Effector CD4-positive, alpha-beta T cell (primary cell): ENCODE data around the gene DNAJB13.
"Not testable (repeated sequence)": the region's sequence is repeated elsewhere in the genome, so short reads cannot be mapped to it uniquely, and the experiment has no call there.

Experiments used
- DNase-seq: peaks from one replicate; pipeline ENCODE4 v3.0.0-alpha.2; 2020

The DNAJB13 gene

DNA sequence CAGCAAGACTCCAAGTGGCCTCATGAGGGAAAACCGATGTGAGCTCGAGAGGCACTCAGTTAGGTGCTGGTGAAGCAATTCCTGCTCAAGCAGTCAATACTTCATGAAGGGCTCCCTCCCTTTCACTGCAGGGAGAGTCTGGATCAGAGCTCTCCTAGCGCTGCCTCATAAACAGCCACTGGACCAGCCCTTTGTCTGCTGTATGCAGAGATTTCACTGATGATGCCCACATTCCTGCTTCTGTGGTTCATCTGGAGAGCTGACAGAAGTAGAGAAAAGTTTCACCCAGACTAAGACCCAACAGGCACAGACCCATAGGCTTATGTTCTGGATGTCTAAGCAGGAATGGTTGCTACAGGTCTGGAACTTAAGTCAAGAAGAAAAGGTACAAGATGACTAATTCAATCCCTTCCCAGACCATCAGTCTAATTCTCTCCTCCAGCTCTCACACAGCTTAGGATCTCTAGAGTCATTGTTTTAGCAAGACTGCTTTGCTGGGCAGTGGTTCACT is 27.8 kb downstream of the DNAJB13 start:
- DNase-seq = no peak

DNA sequence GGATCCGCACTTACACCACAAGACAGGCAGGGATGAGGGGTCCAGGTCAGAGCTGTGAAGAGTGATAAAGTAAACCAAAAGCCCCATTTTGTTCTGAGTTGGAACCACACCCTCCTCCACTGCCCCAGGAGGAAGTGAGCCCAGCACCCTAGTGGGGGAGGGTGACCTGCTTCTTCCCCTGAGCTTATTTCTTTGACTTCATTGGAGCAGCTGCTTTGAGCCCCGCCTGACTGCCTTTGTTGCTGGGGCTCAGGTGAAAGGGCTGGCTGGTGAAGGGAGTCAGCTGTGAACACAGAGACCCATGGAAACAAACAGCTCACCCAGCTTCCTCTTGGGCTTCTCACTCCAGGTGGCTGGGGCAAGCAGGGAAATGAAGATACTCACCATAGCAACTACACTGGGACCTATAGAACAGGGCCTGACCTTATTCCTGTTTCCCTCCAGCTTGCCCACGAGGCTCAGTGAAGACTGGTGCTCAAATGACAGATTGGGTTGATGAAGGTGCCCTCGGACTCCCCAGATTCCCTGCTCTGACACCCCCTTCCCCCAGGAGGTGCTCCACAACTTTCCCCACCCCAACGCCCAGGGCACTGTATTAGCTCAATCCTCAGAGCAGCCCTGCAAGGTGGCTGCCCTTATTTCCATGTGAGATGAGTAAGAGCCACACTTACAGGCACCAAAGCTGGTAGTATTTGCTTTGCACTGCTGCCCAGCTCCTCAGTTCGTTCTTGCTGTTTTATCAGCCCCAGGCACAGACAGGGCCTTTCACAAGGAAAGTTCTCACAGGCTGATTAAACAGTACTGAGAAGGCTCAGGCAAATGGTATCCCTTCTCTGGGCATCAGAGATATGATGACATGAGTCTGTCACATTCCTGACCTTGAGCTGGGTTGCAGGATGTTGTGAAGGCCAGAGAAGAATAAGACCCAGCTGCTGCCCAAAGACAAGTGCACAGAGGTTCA is 29.5 kb downstream of the DNAJB13 start:
- DNase-seq = peak; percentile 72

DNA sequence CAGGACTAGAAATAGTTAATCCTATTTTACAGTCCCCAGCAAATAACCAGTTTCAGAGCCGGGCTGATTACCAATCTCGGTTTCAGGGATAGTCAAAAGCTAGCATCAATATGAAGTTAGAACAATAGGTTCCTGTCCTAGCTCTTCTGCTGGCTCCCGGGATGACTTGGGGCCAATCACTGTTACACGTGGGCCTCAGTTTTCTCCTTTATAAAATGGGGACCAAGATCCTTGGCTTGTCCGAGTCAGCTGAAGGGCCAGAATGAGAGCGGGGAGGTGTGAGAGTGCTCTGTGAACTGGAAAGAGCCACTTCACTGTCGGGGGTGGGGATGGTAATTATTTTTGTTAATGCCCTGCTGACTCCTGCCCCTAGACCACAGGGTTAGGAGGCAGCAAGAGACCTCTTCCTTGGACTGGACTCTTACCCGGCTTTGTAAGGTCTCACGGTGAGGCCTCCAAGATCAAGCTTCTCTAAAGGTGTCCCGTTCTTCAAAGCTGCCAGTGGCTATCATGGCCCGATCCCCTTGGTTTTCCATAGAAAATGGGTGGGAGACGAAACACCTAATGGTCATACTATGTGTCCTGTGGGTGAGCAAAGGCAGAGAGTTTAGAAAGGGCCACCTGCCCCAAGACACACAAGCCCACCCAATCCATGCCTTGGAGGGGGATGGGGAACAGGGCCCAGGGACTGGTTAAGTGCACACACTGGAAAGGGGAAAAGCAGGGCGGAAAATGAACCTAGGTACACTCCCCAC is 30.4 kb downstream of the DNAJB13 start:
- DNase-seq = no peak

DNA sequence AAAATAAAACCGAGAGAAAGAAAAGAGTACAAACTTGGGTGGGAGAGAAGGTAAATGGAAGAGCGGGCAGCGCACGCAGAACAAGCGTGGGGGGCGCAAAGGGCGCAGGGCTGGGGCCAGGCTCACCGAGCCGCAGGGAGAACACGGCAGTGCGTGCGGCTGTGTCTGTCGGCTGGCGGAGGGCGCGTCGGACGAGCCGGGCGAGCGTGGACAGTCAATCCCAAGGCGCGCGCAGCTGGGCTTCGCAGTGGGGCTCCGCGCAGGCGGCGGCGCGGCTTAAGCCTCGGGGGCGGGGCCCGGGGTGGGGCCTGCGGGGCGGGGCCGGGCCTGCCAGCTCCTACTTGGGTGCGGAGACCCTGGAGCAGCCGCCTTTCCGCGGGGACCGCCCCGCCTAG is 31.8 kb downstream of the DNAJB13 start, which contains the start of gene UCP2:
Gene UCP2, minus strand, starts transcription at position 249 of the 395 bp plus-strand sequence. CDS start 4,465 bp downstream, outside the sequence.
- peak; percentile 71 for DNase-seq

DNA sequence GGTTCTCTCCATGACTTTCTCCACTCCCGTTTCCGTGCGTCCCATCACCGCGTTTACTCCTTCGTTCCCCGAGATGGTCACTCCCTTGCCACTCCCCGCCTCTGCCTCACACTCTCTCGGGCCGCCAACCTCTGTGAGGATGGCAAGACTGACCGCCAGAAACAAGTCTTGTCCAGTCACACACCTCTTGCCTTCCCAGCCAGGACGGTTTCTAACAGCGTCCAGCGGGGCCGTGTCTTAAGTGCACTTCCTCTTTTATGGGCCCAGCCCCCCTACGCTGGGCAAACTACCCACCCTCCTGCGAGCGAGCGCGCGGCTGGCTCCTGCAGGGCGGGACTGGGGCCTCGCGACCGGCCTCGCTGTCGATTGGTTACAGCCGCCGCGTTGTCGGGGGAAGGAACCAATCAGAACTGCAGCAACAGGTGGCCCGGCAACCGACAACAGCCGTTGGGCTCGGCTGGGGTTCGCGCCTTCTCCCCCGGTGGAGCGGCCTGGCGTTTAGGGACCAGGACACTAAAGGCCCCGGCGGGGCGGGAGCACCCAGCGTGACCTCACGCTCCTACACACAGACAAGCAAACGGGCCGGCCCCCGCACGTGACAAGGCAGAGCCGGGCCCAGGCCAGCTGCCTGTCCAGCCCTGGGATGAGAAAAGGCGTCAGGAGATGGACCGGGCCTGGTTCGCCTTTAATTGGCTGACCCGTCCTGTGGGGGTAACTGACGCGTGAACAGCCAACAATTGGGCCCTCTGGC is 32.3 kb downstream of the DNAJB13 start:
- peak; percentile 90 for DNase-seq

DNA sequence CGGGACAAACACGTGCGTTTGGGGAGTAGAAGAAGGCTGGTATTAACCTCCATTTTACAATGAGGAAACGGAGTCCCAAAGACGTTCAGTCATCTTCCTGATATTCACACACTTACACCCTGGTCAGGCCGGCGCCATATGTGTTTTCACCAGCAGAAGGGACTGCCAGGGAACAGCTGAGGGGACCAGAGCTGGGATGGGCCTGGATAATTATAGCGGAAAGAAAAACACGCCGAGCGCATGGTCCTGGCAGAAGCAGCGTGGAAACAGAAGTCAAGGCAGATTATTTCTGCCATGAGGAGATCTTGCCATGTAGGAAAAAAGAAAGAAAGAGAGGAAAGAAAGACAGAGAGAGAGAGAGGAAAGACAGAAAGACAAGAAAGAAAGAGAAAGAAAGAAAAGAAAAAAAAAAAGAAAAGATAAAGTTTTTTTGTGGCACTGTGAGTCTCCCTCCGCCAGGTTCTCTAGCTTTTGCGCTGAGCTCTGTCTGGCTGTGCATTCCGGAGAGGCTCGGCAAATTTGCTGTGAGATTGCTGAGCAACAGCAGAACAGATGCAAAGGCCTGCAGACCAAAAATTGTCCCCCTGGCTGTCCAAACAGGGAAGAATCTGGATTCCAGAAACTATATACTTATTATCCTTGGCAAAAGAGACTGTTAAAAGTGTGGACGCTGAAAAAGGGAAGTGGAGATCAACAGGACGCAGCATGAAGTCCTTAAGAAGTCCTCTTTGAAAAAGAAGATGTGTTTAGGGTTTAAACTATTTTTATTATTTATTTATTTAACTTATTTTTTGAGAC is 33.1 kb downstream of the DNAJB13 start:
- DNase-seq = no peak

DNA sequence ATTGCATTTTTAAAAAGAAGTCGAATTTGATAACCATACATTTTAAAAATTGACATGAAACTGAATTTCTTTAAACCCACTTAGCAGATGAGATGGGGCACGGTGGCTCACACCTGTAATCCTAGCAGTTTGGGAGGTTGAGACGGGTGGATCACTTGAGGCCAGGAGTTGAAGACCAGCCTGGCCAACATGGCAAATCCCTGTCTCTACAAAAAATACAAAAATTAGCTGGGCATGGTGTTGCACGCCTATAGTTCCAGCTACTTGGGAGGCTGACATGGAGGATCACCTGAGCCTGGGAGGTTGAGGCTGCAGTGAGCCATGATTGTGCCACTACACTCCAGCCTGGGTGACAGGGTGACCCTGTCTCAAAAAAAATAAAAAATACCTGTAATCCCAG is 34.8 kb downstream of the DNAJB13 start:
- not testable (repeated sequence) for DNase-seq

DNA sequence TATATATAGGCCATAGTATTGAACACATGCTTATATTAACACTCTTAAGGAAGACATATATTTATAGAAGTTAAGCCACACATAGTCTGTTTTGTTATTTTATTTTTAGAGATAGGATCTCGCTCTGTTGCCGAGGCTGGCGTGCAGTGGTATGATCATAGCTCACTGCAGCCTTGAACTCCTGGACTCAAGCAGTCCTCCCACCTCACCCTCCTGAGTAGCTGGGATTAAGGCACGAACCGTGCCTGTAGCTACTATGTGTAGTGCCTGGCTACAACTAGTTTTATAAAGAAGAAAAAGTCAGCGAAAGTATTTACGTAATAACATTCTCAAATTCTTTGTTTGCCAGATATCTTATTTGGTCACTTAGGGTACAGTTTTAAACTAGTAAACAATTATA is 37.4 kb downstream of the DNAJB13 start:
- no peak for DNase-seq

DNA sequence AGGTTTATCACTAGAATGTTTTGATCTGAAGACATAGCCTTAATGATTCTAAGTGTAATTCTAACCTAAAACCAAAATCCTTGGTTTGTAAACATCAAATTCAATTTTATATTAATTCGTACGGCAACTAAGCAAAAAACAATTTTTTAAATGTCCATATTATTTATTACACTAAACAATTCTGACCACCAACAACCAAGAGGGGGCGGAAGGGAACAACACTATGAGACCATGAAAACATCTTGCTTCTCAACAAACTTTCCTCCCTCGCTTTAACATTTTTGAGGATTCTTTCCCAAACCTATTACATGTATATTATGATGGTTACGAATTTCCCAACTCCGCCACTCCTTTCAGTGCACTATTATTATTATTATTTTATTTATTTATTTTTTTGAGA is 38.3 kb downstream of the DNAJB13 start:
- no peak for DNase-seq

DNA sequence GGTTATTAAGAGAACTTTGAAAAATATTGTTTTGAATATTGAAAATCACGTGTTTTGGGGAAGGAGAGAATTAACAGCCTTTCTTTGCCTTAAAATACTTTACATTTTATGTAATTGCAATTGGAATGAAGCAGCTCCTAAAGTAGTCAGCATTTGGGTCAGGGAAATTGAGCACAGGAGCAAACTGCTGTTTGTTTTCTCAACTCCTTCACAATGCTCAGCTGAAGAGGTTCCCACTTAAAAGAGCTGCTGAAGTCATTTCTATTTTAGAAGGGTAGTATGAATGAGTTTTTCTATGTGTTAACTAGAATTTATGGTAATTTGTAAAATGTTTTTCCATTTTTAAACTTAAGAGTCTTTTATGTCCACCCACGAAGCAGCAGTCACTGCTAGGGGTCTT is 39.9 kb downstream of the DNAJB13 start:
- DNase-seq = no peak

DNA sequence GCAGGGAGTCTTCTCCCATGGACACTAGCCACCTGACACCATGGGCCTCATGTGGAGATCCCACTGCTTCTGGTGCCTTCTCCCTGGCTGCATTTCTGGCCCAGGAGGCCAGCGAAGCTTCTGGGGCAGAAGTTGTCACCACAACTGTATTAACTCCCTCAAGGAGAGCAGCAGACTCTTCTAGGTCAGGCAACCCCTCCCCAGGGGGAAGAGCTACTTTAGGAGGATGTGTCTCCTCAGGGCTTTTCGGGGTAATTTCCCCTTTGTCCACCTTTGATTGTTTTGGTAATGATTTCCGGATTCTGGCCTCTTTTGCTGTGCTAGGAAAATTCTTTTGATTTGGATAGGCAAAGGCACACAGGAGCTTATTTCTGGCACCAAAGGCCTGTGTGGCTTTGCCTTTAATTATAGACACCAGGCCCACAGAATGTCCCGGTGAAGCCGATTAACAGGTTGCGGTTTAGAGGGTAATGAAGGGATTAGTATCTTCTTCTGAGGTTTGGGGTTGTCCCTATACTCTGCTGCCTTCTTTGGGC is 40.7 kb downstream of the DNAJB13 start:
- no peak for DNase-seq

DNA sequence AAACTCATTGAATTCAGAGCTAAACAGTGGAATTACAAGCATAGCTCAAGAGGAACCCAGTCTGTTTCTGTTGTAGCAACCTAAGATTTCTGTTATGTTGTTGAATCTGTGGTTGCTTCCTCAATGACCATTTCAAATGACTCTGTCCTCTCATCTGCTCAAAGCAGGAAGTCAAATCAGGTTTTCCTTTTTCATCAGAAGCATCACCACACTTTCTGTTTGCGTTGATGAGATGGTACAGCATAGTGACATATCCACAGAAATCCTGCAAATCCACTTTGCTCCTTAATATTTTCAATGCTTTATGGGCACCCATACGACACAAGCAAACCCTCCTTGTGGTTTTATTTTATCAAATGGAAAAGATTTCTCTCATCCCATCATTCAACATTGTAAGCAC is 44.4 kb downstream of the DNAJB13 start:
- no peak for DNase-seq

DNA sequence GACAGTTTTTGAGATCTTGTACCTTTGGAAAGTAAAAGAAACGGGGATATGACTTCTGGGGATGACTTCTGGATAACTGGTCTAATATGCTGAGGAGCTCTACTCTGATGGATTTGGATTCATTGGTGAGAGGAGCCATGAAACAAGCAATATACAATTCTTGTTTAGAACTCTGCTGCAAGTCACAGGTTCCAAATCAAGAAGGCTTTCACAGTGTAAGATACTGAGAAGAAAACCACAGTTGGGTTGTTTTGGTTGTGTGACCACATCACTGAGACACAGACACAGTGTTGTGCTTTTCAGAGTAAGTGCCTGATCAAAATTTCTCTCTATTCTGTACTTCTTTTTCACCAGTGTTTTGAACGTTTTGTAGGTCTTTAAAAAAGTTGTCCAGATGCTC is 44.9 kb downstream of the DNAJB13 start:
- DNase-seq = peak; percentile 54

DNA sequence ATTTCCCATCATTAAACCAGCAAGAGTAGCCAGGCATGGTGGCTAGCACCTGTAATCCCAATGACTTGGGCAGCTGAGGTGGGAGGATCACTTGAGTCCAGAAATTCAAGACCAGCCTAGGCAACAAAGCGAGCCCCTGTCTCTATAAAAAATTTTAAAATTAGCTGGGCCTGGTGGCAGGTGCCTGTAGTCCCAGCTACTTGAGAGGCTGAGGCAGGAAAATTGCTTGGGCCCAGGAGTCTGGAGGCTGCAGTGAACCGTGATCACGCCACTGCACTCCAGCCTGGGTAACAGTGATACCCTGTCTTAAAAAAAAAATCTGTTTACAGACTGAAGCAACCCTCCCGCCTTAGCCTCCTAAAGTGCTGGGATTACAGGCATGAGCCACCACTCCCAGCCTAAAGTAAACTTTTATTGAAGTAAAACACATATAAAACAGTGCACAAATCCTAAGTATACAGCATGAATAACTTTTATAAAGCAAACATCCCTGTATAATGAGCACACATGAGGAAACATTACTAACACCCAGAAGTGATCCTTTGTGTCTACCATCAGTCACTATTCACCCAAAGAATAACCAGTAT is 45.4 kb downstream of the DNAJB13 start:
- DNase-seq = no peak

DNA sequence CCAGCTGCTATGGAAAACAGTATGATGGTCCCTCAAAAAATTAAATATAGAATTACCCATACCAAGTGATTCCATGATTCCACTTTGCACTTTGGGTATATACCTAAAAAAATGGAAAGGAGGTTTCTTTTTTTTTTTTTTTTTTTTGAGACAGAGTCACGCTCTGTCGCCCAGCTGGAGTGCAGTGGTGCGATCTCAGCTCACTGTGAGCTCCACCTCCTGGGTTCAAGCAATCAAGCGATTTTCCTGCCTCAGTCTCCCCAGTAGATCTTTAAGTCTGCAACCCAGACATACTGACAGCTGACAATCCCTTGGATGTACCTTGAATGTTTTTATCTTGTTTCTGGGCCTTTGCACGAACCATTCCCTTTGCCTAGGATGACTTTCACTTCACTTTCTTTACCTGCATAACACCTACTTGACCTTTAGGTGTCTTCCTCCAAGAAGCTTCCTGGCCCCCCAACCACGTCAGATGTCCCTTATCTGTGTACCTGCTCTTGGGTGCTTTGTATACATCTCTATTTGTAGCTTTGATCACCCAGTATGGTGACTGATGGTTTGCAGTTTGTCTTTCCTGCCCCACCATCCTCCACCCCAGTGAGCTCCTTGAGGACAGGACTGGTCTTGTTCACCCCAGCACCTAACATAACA is 46.4 kb downstream of the DNAJB13 start:
- no peak for DNase-seq

DNA sequence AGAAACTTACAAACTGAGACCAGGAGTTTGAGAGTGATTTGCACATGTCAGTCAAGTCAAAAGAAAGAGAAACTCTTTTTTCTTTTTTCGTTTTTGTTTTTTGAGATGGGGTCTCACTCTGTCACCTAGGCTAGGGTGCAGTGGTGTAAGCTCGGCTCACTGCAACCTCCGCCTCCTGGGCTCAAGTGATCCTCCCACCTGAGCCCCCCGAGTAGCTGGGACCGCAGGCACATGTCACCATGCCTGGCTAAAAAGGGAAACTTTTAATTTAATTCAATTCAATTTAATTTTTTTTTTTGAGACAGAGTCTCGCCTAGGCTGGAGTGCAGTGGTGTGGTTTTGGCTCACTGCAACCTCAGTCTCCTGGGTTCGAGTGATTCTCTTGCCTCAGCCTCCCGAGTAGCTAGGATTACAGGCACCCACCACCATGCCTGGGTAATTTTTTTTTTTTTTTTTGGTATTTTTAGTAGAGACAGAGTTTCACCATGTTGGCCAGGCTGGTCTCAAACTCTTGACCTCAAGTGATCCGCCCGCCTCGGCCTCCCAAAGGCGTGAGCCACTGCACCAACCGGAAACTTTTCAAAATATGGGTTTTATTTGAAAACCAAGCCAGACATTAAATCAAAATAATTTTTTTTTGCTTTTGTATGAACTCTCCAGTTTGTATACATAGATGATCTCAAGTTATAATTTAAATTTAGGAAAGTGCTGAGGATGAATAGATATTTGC is 48.2 kb downstream of the DNAJB13 start:
- DNase-seq = no peak

DNA sequence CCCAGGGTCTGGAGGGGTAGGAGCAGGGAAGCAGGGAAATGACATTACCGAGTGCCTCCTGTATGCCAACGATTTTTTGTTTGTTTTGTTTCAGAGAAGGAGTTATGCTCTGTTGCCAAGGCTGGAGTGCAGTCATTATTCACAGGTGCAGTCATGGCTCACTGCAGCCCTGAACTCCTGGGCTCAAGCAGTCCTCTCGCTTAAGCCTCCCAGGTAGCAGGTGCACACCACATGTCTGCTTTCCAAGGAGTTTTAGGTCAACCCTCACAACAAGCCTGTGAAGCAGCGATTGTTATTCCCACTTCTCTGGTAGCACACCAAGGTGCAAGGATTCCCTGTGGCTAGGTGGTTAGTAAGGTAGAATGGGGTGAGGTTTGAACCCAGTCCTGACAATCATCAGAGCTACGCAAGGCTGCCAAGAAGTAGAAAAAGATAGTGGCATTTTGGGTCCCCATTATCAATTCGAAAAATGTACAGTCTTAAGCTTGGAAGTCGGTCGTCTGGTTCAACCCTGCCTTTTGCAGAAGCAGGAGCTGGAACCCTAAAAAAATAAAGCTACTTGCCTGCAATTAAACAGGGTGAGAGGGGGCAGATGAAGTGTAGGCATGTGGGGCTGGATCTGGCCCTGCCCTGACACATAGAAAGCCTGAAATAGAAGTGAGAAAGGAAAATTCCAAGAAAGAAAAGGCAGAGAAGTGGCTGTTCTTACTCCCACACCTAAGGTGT is 48.9 kb downstream of the DNAJB13 start:
- no peak for DNase-seq

DNA sequence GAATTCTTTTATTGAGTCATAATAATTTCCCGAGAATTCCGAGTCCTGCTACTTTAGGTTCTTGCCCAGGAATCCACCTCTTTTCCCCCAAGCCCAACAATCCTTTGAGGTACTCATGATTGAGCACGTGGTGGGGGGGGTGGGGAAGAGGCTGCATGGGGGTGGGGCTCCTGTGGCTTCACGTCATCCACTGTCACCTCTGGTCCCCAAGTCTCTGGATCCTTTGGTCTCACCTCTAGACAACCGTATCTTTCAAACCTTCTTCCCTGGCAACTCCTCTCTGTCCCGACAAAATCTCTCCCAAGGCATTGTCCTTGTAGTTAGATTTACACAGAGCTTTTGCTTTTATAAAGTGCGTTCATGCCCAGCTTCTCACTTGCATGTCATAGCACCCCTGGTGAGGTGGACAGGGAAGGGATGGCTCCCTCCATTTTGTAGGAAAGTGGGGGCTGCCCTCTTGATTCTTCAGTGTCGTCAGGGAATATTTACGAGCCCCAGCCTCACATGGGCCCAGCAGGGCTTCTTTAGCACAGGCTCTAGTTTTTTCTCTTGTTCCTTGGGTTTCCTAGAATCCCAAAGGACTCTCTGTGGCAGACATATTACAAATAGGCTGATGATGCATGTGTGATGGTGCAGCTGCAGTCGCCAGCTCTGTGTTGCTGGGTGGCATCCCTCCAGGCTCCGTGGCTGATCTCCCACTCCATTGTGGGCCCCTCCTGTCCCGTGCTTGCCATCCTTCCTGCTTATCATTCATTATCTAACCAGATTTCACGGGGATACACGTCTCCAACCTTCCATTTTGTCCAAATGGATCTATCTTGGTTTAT is 49.7 kb downstream of the DNAJB13 start:
- DNase-seq = no peak
